HG02763 (cell line): ENCODE data around the gene YIPF2.

Experiments
- ATAC-seq: cut with Tn5 transposase; IDR thresholded peaks from one replicate; pipeline ENCODE4 v1.9.1; 2021; ENCODE audit warnings: mild to moderate bottlenecking, moderate library complexity; ENCODE audit not compliant: unreplicated experiment

The YIPF2 gene

DNA sequence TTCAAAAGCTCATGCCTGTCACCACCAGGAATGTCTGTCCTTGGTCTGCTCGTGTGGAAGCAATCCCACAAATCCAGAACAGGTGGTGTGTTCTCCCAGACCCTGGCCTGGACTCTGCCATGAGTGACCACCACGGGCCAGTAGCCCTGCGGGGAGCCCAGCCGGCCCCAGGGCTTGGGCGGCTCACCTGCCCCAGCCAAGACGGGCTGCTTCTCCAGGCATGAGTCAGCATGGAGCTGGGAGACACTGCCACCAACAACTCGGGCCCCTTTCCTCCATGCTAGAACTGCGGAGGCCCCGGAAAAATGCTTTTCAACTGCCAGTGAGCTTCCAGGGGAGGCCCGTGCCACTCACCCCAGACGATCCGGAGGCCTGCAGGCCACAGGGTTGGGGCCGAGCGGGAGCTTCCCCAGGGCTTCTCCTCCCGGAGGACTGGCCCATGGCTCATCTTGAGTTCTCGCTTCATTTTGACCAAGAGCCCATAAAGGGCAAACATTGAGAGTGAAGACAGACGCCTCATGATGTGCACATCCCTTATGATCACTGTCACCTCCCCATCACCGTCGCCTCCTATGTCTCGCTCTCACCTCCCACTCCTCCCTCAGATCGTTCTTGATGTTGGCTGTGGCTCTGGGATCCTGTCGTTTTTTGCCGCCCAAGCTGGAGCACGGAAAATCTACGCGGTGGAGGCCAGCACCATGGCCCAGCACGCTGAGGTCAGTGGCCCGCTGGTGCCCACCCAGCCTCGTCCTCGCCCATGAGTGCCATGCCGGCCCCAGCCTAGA, 16.7 kb downstream of the YIPF2 start:
- ATAC-seq, result no peak

DNA sequence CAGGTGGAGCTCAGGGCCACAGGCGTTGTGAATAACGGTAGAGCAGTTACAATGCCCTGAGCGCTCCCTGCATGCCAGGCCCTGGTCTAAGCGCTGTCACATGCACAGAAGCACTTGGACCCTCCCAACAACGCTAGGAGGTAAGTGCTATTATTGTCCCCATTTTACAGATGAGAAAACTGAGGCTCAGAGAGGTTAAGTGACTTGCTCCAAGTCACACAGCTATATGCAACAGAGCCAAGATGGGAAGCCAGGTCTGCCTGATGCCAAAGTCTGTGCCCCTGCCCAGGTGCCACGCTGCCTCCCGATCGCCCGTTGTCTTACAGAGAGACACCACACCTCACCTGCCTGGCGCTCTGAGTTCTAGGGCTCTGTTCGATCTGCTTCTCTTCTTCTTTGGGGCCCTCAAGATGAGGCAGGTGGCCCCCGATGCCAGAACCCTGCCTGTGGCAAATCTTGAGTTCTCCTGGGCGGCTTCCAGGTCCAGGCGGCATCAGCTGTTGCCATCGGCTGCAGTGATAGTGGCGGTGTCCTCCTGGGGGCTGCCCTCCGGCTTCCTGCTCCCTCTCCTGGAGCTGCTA, 20.0 kb downstream of the YIPF2 start:
- ATAC-seq, result no peak

DNA sequence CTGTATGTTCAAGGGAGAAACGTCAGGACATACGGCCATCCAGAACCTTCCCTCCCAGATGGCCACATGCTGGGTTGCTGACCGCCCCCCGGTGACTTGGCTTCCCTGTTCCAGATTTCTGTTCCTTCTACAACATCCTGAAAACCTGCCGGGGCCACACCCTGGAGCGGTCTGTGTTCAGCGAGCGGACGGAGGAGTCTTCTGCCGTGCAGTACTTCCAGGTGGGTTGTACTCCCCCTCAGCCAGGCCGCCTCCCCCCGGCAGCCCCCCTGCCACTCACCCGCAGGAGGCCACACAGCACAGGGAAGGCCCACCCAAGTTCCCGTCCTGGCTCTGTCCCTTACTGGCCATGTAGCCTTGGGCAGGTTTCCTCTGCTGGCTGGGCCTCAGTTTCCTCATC, 20.5 kb downstream of the YIPF2 start:
- no peak for ATAC-seq

DNA sequence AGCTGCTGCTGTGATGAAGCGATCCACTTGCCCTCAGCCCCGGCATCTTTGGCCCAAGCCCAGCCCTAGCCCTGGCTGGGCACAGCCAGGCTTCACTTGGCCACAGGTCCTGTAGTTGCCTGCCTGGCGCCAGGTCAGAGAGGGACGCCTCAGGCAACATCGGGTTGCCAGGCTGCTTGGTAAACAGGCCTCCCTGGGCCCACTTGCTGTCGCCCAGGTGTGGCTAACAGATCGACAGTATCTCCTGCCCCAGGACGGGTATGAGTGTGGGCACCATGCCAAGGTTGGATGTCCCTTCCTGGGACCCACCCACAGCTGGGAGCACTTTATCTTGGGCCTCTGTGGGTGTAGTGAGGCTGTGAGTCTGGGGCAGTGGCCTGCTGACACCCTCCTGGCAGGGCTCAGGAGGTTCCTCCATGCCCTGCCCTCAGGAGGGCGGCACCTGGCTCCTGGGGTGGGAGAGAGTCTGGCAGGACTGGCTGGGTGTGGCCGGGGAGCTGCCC, 29.2 kb downstream of the YIPF2 start:
- no peak for ATAC-seq

DNA sequence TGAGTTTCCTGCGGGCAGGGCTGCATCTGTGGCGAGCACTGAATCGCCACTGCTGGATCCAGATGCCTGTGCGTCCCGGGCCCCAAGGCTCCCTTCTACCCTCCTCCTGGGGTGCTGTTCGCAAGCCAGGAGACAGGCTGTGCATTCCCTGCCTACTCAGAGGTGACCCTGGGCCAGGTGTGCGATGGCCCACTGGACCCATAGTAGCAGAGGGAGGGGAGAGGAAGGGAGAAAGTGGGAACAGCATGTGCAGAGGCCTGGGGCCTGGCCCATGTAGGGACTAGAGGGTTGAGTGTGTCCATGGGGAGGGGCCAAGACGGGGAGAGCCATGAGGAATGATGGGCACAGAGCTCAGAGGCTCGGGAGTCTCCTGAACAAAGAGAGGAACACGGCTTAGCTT, 29.8 kb downstream of the YIPF2 start:
- ATAC-seq, result no peak

DNA sequence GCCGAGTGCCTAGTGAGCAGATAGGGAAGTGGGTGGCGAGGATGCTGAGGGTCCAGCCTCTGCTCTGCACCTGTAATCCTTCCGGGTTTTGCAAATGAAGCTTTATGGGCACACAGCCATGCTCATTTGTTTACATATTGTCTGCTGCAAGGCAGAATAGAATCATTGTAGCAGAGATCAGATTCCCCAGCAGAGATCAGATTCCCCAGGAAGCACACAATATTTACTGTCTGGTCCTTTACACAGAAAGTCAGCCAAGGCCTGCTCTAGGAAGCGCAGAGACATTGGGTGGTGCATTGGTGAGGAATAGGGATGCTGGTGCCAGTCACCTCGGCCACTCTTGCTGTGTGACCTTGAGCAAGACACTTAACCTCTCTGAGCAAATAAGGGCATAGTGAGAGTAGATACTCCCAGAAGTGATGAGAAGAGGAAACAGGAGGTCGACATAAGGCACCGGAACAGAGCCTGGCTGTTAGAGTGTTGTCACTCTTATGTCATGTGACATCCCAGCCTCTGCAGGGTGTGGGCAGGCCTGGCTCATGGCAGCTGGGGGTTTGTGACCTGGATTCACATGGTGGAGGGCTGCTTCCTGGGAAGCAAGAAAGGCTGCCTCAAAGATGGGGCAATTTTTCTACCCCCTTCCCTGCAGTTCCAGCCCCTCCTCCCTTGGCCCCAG, 31.4 kb downstream of the YIPF2 start:
- no peak for ATAC-seq

DNA sequence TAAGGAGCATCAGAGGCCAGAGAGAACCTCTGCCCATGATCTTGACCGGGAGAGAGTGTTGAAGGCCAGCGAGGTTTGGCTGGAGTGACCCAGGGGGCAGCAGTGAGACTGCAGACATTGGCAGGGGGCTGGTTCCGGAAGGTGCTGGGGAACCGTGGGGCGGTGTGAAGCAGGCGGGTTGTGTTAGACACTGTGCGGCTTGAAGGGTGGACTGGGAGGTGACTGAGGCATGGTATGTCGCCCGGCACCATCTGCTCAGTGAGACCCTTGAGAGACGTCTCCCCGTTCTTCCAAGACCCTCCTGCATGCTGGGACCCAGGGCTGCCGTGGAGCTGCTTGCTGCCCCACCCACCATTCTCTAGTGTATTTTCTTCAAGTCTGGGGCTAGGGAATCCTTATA, 32.5 kb downstream of the YIPF2 start:
- no peak for ATAC-seq

DNA sequence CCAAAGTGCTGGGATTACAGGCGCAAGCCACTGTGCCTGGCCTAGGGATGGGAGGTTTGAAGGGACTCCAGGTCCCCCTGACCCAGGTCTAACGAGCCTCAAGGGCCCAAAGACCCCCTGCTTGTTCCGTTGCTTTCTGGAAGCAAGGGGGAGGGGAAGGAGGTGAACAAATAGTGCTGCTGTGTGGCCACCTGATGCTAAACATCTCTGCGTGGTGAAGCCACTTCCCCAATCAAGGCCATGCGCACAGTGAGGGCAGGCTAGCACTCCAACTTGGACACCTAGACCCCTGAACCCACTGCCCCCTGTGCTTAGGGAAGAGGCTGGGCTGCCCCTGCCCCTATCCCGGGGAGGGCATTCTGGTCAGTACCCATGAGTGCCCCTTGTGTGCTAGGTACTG, 33.1 kb downstream of the YIPF2 start:
- ATAC-seq, result no peak

DNA sequence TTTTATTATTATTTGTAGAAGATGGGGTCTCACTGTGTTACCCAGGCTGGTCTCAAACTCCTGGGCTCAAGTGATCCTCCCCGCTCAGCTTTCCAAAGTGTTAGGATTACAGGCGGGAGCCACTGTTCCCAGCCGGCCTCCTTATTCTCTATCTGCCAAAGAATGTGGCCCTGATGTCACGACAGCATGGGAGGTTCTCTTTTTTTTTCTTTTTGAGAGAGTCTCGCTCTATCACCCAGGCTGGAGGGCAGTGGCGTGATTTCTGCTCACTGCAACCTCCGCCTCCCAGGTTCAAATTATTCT, 33.6 kb downstream of the YIPF2 start:
- no peak for ATAC-seq

DNA sequence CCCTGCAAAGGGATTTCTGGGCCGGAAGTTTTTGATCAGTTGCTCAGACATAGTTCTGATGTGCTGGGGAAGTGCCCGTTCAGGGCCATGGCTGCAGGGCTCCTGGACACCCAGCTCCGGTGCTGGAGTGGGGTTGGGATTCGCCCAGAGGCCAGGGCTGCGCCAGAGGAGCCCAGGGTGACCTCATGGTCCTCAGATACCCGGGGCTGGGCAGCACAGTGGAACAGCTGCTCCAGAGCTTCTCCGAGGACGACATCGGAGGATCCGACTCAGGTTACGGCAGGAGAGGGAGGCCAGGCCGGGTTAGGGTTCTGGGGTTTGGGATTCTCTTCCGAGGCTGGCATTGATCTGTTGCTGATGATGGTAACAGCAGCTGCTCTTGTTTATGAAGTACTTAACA, 36.2 kb downstream of the YIPF2 start:
- ATAC-seq, result no peak

DNA sequence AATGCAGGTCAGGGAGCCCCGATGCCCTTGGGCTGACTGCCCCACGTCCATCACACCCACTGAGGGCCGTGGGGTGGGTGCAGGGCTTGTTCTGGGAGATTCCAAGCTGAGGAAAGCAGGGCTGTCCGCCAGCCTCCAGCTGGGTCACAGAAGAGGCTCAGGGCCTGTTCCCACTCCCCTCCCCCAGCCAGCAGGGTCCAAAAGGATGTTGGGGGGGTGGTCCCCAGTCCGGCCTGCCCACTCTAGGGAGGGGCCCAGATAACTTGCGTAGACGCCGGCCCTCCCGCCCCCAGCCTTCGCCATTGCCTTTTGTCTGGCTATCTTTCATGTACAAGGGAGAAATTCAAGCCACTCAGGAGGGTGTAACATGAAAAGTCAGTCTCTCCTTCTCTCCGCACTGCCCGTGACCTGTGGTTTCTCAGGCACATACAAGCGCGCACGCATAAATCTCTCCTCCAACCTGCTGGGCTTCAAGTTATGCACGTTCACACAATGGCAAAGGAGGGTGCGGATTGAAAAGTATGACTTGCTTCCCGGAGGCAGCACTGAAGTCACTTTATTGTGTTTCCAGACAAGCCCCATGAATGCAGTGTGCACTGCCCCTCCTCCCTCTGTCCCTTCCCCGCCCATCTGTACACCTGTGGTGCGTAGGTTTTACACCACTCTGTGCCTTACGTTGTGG, 36.9 kb downstream of the YIPF2 start:
- ATAC-seq, result no peak

DNA sequence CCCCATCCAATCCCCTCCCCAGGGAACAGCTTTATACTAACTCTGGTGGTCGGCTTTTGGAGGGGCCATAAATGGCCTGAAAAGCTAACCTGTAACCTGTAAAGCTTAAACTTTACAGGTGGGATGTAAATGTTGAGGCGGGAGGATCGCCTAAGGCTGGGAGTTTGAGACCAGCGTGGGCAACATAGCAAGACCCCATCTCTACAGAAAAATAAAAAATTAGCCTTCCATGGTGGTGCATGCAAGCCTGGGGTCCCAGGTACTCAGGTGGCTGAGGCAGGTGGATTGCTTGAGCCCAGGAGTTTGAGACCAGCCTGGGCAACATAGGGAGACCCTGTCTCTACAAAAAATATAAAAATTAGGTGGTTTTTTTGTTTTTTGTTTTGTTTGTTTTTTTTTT, 38.6 kb downstream of the YIPF2 start:
- ATAC-seq, result no peak

DNA sequence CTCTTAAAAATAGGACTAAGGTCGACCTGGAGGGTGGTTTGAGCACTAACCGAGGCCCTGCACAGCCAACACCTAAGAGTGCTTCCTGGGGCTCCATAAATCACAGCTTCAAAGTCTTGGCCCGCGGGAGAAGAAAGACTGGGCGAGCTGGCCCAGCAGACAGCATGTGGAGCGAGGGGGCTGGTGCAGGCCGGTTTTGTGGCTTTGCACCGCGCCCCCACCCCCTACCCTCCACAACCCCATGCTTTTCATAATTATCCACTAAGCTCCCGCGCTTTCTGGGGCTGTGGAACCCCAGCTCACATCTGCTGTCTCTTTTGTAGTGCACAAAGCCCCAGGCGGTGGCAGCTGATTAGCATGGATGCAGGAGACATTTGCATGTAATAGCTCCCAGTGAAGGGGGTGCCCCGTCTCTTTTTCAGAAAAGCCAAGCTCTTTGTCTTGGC, 40.0 kb downstream of the YIPF2 start:
- ATAC-seq, result no peak

DNA sequence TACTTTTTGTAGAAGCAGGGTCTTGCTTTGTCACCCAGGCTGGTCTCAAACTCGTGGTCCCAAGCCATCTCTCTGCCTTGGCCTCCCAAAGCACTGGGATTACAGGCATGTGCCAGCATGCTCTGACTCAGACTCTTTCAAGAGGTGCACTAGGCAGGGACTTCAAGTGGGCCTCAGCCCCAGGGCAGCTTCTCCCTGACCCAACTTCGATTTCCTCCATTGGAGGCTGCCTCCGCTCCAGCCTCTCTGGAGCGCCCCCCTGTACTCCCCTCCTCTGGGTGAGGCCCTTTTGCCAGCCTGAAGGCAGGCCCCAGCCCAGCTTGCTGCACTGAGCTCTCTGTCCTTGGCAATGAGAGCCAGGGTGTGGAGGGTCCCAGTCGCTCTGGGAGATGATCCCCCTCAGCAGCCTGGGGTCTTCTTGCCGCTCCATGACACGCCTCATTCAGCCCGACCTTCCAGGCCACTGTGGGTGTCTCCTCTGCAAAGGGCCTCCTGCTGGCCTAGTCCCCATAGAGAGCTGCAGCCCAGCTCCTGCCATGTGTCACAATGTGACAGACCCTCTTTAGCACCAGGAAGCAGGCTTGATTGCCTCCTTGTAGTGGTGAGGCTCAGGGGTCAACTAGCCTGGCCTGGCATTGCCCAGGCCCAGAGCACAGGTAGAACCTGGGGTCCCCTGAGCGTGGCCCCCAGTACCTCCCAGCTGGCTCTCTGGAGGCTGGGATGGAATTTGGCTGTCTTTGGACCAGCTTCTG, 40.6 kb downstream of the YIPF2 start:
- no peak for ATAC-seq

DNA sequence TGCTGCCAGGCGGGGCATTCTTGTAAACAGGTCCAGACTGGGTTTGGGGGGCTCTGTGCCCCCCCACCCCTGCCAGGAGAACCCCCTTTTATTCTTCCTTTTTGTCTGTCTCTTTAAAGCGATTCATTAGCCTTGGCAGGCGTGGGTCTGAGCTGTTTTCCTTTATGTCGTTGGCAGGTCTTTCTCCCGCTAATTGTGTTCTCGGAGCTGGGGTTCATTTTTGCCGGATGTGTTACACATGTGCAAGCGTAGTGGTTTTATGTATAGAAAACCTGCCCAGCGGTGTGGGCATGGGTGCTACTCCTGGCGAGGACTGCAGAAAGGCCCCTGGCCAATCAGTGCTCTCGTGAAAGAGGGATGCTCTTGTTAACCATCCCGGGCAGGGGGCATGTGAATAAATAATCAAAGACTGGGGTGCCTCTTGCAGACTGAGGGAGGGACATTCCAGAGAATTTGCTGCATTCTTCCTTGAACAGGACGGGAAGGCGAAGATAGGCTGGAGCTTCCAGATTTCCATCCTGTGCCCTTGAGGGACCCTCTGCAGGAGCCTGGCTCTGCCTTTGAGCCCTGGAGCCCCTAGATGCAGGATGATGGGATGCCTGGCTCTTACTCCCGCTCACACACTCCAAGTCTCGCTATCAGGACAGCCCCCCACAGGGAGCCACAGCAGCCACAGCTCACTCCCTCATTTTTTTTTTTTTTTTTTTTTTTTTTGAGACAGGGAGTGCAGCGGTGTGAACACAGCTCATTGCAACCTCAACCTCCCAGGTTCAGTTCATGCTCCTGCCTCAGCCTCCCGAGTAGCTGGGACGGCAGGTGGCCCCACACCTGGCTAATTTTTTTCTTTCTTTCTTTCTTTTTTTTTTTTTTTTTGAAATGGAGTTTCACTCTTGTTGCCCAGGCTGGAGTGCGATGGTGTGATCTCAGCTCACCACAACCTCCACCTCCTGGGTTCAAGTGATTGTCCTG, 43.0 kb downstream of the YIPF2 start:
- no peak for ATAC-seq

DNA sequence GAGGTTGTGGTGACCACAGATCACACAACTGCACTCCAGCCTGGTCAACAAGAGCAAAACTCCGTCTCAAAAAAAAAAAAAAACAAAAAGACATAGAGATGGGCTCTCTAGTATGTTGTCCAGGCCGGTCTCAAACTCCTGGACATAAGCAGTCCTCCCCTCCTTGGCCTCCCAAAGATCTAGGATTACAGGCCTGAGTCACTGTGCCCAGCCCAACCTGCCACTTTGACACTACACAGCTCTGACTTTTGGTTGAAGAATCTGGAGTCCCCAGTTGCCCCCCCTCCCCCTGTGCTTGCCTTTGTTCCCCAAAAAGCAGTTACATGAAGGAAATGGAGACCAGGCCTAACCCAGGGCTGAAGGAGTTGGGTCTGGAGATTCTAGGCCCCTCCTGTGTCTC, 44.2 kb downstream of the YIPF2 start:
- no peak for ATAC-seq

DNA sequence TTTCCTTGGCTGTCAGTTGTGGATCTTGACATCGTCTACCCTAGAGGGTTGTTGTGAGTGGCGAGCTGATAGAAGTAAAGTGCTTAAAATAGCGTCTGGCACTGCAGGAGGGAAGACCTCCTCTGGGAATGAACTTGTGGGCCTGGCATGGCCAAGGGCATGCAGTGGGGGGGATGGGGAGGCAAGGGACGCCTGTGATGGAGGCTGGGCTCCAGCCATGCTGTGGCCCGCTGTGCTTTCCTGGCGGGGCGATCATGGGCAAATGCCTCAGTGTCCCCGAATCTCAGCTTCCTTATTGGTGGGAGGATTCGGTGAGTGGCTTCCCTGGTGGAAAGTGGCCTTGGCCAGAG, 46.4 kb downstream of the YIPF2 start:
- ATAC-seq, result no peak

DNA sequence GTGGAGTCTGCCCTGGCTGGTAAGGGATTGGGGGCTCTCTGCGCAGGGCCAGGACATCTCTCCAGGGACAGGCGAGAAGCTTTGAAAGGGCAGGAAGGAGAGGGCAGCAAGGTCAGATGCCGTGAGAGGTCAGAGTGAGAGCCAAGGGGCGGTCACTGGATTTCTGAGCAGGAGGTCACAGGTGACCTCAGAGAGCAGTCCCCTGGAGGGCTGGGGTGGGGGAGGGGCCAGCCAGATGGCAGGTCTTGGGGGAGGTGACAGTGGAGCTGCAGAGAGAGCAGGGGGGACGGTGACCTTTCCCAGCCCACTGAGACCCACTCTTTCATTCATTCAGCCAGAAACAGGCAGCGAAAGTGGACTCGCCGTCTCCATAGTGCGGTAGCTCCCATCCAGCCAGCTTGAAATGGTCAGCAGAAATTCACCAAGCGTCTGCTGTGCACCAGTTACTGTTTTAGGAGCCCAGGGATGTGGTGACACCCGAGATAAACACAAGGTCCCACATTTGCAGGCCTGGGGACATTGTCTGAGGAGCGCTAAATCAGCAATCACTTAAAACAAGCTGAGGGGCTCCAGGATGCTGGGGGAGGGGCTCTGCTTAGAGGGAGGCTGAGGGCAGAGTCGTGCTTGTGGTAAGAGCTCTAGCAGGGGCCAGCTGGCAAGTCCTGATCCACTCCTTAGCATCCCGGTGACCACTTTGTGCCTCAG, 46.9 kb downstream of the YIPF2 start:
- no peak for ATAC-seq

DNA sequence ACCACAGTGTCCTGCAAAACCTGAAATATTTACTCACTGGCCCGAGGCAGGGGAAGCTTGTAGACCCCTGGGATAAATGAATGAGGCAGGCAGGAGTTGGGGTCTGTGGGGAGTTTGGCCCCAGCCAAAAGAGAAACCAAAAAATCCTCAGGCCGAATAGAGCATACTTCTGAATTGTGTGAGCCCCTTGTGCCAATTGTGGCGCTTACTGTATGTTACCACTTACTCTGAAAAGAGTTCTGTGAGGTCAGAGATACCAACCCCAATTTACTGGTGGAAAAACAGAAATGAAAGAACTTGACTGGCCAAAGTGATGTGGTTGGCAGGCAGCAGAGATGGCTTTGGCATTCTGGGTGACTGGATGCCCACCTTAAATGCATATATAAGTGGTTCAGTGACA, 50.2 kb downstream of the YIPF2 start:
- ATAC-seq, result no peak
